GM19240 (cell line): ENCODE data around the gene SPON2.

ENCODE experiments used
- DNase-seq: peaks from one replicate; pipeline ENCODE4 v3.0.0; 2011; ENCODE audit warnings: low spot score; ENCODE audit not compliant: insufficient read length

The SPON2 gene

DNA sequence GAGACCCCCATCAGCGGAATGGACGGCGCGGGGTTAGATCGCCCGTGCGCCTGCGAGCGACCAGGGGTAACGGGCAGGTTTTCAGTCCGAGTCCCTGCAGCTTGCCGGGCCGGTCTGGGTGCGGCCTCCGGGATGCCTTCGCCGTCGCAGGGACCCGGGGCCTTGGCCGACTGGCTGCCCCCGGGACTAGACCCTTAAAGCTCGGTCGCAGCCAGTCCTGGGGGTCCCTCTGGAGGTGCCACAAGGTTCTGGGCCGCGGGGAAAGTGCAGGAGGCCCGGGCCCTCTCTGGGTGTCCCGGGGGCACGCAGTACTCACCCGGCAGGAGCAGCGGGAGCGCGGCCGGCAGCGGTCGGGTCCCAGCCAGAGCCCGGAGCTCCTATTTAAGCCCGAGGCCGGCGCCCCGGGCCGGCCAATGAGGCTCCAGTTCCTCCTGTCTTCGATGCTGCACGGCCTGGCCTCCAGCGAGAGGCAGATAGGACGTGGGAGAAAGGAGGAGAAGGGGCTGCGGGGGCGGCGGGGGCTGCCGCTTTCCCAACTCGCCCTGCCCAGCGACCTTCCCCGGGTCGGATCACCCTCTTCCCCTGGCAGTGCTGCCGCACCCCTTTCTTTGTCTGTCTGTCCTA is at the start of gene SPON2:
Gene SPON2 (minus strand): TSS at position 356 of the 624 bp plus-strand sequence.
- no peak for DNase-seq

DNA sequence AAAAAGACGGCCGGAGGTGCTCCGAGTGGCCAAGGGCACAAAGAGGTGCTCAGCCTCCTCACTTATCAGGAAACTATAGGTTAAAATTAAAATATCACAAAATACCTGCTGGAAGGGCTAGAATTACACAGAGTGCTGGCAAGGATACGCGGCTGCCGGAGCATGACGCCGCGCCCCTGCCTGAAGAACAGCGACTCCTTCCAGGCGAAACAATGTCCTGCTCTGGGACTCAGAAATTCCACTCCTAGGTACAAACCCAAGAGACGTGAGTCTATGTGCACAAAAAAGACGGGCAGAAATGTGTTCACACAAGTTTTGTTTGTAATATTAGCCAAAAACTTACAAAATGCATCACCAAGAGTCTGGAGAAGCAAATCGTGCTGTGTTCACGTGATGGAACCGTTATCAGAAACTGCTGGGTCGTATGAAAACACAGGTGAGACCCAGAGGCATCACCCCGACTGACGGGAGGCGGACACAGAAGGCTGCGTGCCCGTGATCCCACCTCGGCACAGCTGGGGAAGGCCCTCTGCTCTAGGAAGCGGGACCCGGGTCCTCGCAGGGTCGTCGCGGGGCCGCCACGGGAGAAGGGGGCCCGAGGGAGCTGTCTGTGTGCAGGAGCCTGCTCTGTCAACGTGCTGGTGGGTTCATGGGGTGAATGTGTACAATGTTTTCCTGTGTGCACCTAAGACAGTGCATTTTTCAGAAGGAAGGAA is 48.9 kb upstream of the SPON2 start:
- no peak for DNase-seq

DNA sequence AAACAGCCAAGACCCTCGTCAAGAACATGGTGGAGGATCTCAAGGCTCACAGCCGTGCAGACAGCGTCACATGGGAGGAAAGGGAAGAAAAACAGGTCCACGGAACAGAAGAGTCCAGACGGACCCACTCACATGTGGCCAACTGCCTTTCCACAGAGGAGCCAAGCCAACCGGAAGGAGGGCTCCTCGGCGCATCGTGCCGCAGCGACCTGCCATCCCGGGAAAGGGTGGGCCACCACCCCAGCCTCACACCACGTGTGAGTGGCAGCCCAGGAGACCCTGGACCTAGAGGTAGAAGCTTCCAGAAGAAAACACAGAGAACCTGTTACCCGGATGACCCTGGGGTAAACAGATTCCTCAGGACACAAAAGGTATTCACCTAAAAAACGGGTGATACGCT is 48.2 kb upstream of the SPON2 start:
- DNase-seq: no peak

DNA sequence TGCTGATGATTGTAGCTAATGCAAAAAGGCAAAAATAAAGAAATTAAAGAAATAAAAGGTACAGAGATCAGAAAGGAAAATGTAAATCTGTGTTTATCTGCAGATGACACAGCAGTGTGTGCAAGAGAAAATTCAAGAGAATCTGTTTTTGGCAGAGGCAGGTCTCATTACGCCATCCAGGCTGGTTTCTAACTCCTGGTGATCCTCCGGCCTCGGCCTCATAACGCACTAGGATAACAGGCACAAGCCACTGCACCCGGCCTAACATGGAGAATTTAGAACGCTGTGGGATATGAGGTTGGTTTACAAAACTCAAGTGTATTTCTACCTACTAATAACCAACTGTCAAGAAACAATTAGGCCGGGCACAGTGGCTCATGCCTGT is 47.2 kb upstream of the SPON2 start:
- no peak for DNase-seq

DNA sequence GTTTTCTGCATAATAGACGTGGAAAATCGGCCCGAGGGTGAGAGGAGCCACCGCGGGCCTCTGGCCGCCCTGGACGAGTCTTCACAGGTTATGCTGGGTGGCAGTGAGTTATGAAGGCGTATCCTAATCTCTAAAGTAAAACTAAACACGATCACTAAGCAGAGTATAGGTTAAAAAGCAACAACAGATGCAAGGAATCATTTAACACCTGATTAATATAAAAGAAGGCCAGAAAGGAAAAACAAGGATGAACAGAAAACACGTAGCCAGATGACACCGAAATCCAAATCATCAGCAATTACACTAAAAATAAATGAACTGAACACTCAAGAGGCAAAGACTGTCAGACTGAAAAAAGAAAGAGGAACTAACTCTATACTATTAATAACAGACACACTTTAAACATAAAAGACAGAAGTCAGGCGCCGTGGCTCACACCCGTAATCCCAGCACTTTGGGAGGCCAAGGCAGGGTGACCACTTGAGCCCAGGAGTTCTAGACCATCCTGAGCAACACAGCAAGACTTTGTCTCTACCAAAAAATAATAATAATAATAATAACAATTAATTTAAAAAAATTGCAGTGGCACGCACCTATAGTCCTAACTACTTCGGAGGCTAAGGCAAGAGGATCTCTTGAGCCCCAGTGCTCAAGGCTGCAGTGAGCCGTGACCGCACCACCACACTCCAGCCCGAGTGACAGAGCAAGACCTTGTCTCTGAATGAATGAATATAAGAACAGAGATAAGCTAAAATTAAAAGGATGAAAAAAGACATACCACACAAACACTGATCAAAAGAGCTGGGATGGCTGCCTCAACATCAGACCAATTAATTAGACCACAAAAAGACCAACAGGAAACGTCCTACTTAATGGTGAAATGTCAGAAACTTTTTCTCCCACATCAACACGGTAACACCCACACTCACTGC is 46.5 kb upstream of the SPON2 start:
- peak; percentile 61 for DNase-seq

DNA sequence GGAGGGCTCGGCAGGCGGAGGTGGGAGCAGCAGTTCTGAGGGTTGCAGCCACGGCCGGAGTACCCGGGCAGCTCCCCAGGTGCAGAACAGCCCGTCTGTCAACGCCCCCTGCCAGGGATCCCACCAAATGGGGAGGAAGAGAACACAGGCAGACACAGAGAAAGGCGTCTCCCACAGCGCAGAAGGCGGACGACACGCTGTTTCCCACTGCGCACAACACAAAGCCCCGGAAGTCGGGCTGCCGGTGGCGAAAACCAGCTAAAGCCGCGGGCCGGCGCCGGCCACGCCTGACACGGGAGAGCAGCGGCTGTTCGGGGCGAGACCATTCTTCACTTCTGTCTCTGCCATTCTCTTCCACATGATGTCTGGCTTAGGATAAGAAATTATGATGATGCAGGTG is 45.0 kb upstream of the SPON2 start:
- no peak for DNase-seq

DNA sequence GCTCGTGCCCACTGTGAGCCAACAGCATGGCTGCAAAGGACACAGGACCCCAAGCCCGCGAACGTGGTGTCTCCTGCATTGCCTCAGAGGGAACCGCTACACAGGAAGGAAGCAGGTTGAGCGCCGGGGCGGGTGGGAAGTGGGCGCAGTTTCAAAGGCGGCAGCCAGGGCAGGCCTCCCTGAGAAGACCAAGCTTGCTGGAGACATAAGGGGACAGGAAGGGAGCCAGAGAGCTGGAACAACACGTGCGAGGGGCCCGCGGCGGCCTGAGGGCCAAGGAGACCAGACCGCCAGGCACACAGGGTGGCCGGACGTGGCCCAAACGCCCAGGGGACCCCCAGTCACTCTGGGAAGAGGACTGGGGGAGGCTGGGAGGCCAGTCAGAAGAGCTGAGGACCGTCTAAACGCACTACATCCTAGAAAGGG is 44.5 kb upstream of the SPON2 start:
- peak; percentile 60 for DNase-seq

DNA sequence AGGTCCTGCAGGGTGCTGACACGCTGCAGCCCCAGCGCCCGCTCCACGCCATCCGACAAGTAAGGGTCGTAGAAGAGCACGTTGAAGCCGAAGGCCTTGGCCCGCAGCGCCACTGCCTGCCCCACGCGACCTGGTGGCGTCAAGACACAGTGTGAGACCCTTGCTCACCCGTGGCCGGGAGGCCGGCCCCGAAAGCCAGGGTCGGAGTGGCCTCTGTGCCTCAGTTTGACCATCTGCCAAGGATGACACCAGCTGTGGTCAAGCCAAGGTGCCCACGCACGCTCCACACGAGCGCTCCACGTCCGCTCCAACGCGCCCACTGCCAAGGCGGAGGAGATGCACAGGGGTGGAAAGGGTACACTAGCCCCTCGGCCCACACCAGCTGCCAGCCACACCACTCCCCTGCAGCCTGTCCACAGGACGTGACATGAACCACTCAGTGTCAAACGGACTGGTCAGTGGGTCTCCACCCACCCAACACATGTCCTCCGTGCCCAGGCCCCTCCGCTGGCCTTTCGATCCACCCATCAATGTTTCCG is 43.8 kb upstream of the SPON2 start:
- DNase-seq: no peak

DNA sequence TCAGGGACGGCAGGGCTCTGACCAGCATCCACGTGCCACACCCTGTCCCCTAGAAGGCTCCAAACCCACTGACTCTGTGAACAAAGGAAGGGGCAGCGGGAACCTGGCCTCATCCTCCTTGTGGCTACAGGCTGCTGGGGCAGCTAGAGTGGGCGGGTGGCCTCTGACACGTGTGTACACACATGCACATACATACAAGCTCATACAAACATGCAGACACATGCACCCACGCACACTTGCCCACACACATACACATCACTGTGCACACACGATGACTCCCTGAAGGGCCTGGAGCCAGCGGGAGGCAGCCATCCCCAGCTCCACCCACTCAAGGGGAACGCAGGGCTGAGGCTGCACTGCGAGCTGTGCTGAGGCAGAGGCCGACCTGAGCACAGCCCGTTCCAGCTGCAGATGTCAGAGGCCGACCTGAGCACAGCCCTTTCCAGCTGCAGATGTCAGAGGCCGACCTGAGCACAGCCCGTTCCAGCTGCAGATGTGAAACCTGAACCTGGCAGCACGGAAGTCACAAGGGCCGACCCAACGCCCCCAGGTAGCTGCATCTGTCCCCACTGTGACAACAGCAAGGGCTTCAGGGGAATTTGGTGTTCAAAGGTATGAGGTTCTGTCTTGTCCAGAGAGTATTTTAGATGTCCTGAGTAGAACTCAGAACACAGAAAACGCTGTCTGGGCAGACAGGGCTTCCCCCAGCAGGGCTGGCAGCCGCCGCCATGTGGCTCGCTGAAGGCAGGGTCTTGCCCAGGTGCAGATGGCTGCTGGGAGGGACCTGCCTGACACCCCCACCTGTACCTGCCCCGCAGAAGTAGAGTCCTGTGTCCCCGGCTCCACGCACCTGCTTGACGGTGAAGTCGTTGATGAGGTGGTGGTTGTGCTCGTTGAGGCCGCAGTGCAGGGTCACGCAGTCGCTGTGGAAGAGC is 43.0 kb upstream of the SPON2 start:
- DNase-seq: peak; percentile 64

DNA sequence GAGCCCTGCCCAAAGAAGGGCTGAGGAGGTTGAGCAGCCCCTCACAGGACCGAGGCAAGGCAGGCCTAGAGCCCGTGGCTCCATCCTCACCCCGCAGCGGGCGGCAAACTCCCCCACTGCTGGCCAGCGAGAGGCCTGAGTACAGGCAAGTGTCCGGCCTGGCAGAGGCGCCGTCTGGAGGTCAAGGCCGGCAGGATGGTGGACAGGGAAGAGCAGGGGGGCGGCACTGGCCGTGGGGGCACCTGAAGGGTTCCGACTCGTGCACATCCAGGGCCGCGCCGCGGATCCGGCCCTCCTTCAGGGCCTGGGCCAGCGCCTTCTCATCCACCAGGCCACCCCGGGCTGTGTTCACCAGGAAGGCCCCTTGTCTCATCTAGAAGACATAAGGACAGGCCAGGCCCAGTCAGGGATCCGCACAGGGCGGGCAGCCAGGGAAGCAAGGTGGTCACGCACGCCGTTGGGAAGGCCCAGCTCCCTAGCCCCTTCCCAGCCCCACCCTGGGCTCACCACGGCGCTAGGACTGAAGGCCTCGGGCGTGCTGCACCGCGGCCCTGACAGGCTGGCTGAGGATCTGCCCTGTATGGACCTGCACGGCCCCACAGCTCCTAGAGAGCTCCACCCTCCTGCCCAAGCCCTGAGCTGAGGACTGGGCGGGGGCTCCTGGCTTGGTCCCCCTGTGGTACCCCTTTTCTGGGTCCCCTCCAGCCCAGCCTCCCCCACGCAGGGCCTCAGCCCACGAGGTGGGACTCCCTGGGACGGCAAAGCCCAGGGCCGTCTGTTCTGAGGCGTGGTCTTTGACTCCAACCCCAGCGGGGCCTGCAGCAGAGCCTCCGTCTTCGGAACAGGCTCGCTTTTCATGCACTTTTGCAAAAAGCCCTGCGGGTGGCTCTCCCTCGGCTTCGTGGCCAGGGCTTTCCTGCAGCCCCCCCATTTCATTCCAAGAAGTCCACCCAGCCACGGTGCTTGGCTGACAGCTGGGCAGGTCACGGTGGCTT is 42.0 kb upstream of the SPON2 start:
- DNase-seq: no peak

DNA sequence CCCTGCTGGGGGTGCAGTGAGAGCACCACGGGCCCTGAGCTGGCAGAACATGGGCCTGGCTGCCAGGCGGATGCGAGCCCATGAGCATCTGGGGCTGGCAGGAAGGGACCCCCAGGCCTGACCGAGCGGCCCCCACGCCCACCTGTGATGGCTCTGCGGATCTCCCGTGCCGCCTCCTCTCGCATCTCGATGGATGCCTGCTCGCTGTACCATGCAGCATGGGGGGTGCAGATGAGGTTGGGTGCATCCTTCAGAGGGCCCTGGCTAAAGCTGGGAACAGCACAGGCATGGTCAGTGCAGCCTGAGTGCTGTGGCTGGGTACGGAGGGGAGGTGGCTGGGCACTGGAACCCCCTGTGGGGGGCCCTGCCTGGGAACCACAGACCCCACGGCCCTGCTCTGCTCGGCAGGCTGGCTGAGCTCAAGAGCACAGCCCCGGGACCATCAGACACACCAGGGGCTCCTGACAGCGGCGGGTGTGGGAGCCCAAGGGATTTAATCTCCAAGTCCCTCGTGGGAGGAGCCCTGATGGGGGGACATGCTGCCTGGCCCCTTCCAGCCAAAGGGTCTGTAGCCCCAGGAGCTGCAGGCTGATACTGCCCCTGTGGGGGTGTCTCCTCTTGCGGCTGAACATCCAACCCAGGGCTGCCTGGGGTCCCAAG is 41.1 kb upstream of the SPON2 start:
- DNase-seq: no peak

DNA sequence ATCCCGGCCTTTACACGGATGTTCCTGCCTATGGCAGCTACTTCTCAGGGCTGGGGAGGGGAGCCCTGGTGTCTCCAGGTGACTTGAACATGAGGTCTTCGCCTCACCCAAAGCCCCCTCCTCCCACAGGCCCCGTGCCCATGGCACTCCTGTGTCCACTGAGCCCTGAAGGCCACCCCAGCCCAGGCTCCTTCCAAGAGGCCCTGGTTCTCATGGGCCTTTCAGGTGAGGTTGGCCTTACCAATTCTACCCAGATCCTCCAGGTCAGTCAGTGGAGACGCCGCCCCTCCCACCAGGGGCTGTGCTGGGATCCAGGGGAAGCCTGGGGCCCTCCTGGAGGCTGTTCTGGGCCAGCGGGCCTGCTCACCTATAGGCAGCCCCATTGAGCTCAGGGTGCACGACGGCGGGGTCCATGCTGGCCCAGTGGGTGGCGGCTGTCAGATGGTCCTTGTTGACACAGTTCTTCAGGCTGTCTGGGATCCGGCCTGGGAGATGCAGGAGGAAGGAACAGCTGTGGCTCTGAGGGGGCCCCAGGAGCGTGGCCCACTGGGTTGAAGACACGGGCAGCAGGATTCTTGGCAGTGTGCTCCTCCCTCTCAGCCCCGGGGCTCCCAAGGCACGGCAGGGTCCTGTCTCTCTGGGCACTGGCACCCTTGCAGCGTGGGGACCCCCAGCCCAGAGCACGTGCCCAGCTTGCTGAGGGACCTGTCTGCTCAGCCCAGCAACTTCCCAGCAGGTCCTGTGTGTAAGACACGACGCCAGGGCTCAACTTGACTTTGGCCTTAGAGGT is 40.4 kb upstream of the SPON2 start:
- DNase-seq: no peak

DNA sequence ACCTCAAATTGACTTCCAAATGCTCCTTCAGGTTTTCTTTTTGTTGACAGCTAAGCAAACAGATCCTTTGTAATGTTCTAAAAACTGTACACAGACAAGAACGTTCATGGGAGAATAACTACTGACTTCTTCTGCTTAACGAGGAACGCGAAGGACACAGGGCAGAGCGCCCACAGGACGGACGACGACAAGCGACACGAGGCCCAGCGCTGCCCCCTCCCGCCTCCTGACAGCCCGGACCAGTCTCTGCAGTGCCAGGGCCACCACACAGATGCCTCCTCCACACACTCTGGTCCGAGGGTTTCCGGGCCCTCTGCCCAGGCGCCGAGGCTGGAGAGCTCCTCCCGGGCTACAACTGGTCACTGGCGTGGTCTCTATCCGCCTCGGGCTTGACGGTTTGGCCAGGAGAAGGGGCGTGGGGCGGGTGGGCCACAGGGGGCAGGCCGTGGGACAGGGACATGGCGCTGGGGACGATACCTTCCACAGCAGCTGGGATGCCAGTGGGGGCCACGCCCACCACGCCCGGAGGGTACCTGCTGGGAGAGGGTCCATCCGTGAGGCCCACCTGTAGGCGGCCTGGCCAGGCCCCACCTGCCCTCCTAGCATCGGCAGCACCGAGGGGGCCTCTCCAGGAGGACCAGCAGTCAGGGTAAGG is 39.6 kb upstream of the SPON2 start:
- DNase-seq: no peak

DNA sequence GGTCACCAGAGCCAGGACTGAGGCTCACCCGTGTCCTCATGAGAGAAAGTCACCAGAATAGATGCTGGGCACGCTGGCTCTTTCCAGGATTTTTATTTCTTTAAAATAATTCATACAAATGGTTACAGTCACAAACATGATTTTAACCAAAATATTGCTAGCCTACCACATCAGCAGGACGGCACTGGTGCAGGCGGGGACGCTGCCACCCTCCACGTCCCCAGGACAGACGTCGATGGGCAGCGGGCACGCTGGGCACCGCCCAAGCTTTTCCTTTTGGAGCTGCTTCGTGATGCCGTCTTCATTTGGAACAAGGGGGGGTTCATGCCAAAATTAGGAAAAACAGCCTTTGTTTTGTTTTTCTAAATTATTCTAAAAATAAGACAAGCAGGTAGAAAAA is 39.0 kb upstream of the SPON2 start:
- no peak for DNase-seq

DNA sequence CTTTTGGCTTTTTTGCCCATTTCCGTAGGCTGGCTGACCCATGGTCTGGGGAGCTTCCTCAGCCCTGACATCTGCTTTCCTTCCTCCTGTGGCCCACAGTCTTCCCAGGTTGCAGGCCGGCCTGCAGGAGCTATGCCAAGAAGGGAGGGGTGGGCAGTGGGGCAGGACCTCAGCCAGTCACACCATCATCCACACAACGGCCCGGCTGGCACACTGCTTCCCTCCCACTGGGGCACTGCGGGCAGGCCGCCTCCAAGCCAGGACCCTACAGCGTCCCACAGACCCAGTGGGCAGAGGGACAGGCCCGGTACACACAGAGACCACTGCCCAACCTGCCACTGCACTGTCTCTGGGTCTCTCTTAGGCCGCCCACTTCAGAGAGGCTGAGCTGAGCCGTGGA is 38.6 kb upstream of the SPON2 start:
- DNase-seq: no peak

DNA sequence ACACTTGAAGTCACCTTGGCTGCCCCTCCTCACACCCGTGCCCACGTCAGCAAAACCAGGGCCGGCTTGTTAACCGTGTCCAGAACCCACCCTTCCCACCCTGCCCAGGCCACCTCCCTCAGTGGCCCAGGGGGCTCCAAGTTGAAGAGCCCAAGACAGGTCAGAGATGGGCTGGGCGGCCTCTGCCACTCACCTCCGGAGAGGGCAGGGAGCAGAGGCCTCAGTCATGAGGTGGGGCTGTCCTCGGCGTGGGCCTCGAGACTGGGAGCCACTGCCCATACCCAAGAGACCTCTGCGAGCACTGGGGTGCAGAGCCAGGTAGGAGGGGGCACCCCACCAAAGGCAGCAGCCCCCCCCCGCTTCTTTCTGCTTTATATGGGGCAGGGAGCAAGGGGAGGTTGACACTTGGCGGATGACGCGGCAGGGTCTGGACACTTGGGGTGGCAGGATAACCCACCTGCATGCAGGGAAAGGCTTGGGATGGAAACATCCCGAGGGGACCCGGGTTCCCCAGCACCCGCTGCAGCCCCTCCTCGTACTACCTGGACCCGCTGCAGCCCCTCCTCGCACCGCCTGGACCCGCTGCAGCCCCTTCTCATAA is 38.0 kb upstream of the SPON2 start:
- DNase-seq: no peak

DNA sequence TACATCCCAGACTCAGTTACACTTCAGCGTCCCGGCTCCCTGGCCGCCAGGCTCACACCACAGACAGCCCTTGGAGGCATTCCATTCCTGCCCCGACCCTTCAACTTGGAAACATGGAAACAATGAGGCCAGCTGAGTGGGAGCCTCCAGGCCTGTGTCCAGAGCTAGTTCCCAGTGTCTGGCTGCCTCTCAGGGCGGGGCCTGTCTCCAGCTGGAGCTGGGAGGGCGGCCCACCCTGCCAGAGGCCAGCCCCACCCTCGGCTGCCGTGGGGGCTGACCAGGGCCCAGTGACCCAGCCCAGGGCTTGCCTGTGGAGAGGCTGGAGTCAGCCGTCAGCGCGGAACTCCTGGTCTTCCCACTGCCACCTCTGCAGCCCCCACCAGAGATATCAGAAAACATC is 37.4 kb upstream of the SPON2 start:
- no peak for DNase-seq
